Keratinocyte (primary cell): ENCODE measurements around the gene RAD54L2. TPM values are rescaled to one million over a fixed set of nuclear protein-coding genes. Genes with fewer than 3 reads are reported as not detected.

Source experiments
- DNase-seq: peaks from one replicate; pipeline ENCODE4 v3.0.0-alpha.2; 2011; ENCODE audit warnings: low read depth, missing footprints, low spot score
- FAIRE-seq: peaks from 2 replicates; lab custom pipeline; 2011; peaks lifted over from hg19 to GRCh38; lab: Jason Lieb, UNC
- H2AFZ ChIP-seq: 2 replicates; pipeline ENCODE4 v1.6.0; 2012; ENCODE audit warnings: low read length, control low read depth, inconsistent platforms; ENCODE audit not compliant: control insufficient read depth
- H3K27ac ChIP-seq: 2 replicates; pipeline ENCODE4 v1.5.1; 2011; ENCODE audit warnings: low read length; ENCODE audit not compliant: control insufficient read depth, insufficient read depth
- H3K27me3 ChIP-seq: 3 replicates; pipeline ENCODE4 v1.6.0; 2011; ENCODE audit warnings: low read length; ENCODE audit not compliant: control insufficient read depth, insufficient read depth; ENCODE audit errors: extremely low read depth
- H3K36me3 ChIP-seq, 2 experiments: 2 replicates in 1 of 2; 3 replicates in 1 of 2; pipeline ENCODE4 v1.5.1; 2011; ENCODE audit warnings: low read length in 2 of 2, mild to moderate bottlenecking in 1 of 2; ENCODE audit not compliant: control insufficient read depth in 2 of 2, insufficient read depth in 2 of 2; ENCODE audit errors: extremely low read depth in 1 of 2
- H3K4me1 ChIP-seq: 3 replicates; pipeline ENCODE4 v1.5.1; 2011; ENCODE audit warnings: low read length; ENCODE audit not compliant: control insufficient read depth, insufficient read depth; ENCODE audit errors: extremely low read depth
- H3K4me2 ChIP-seq: 3 replicates; pipeline ENCODE4 v1.6.0; 2011; ENCODE audit warnings: low read depth, low read length; ENCODE audit not compliant: control insufficient read depth, insufficient read depth; ENCODE audit errors: extremely low read depth
- H3K4me3 ChIP-seq, 3 experiments: fragments of 200-600 bp in 1 of 3; sonication (generic) in 1 of 3; 2 replicates in 2 of 3; 3 replicates in 1 of 3; pipeline ENCODE4 v1.5.1; 2011 to 2016; ENCODE audit warnings: low read length in 3 of 3, mild to moderate bottlenecking in 3 of 3, control low read depth in 2 of 3, inconsistent platforms in 1 of 3, low read depth in 1 of 3, mixed read lengths in 1 of 3, mixed run types in 1 of 3, moderate library complexity in 1 of 3; ENCODE audit not compliant: control insufficient read depth in 2 of 3, insufficient read depth in 2 of 3; ENCODE audit errors: extremely low read depth in 1 of 3
- H3K79me2 ChIP-seq: 2 replicates; pipeline ENCODE4 v1.6.0; 2012; ENCODE audit warnings: low read length; ENCODE audit not compliant: control insufficient read depth, insufficient read depth
- H3K9ac ChIP-seq: 3 replicates; pipeline ENCODE4 v1.6.0; 2011; ENCODE audit warnings: low read length; ENCODE audit not compliant: control insufficient read depth, insufficient read depth; ENCODE audit errors: extremely low read depth
- H3K9me1 ChIP-seq: 3 replicates; pipeline ENCODE4 v1.6.0; 2011; ENCODE audit warnings: low read length; ENCODE audit not compliant: control insufficient read depth, insufficient read depth; ENCODE audit errors: extremely low read depth
- H3K9me3 ChIP-seq: 2 replicates; pipeline ENCODE4 v1.5.1; 2012; ENCODE audit warnings: low read depth, low read length; ENCODE audit not compliant: control insufficient read depth
- H4K20me1 ChIP-seq: 3 replicates; pipeline ENCODE4 v1.6.0; 2011; ENCODE audit warnings: low read length; ENCODE audit not compliant: control insufficient read depth, insufficient read depth; ENCODE audit errors: extremely low read depth
- CTCF ChIP-seq, 3 experiments: IDR thresholded peaks in 1 of 3; conservative IDR thresholded peaks in 1 of 3; optimal IDR thresholded peaks in 1 of 3; 2 replicates in 2 of 3; 3 replicates in 1 of 3; pipeline versions ENCODE3 to v1.5.1; 2011; ENCODE audit warnings: low read length in 3 of 3, mild to moderate bottlenecking in 3 of 3, moderate library complexity in 2 of 3, control low read depth in 1 of 3, inconsistent platforms in 1 of 3; ENCODE audit not compliant: insufficient read depth in 2 of 3; ENCODE audit errors: extremely low read depth in 1 of 3
- EZH2 ChIP-seq: IDR thresholded peaks from one replicate; pipeline ENCODE4 v1.6.1; 2012; ENCODE audit warnings: inconsistent platforms, mild to moderate bottlenecking, low read length, moderate library complexity
- dilution Hi-C: fragments of 300-500 bp; cut with MboI; formaldehyde crosslinking; loops from one replicate; pipeline ENCODE4 v1.7.0; 2020; ENCODE audit warnings: low sequenced_read_pairs; ENCODE audit not compliant: extremely low pct_ligation_motif_present
- polyA plus RNA-seq, 5 experiments: library from polyadenylated mRNA; depleted of rRNA in 3 of 5; stranded (reverse) in 3 of 5; stranded (forward) in 1 of 5; unstranded in 1 of 5; fragments of >200 nt; gene quantifications; 1 replicate in 1 of 5; 2 replicates in 3 of 5; 3 replicates in 1 of 5; pipeline versions ENCODE4 v1.2.1 to v1.2.3, GENCODE V29; 2011 to 2012; ENCODE audit warnings: missing spikeins in 2 of 5, low read depth in 1 of 5, low replicate concordance in 1 of 5

The RAD54L2 gene
- polyA plus RNA-seq, 1 donor (not counting 4 experiments of a cell fraction or from before 2014, with no cell fraction given), result 4.2 TPM

GRCh38 chr3:51501833-51502561, 36.5 kb upstream of the RAD54L2 start:
- Histone ChIP-seq H3K4me3 (no peak overlapping the region), H3K4me2 (no peak overlapping the region), H3K27ac (no peak overlapping the region), H3K4me1 (peaks cover 4% of the 10 kb centered on the region), H3K9me3 (no peaks in the 10 kb centered on the region), H3K36me3 (no peaks in the 10 kb centered on the region), H4K20me1 (no peaks in the 10 kb centered on the region), H3K9ac (no peak overlapping the region), H2AFZ (peak overlapping the region; percentile 27), H3K9me1 (no peaks in the 10 kb centered on the region), H3K79me2 (peaks cover 18% of the 10 kb centered on the region), H3K27me3 (no peaks in the 10 kb centered on the region)
- FAIRE-seq (peak; percentile 91), DNase-seq (peak; percentile 38)
- TF ChIP-seq EZH2 (no peak), CTCF (optimal IDR thresholded peaks at IDR 0.05 in 1 of 3, IDR thresholded peaks at IDR 0.05 in 1 of 3, conservative IDR thresholded peaks at IDR 0.05 in 1 of 3; ENCODE audit: extremely low read depth in 1 of 3, insufficient read depth in 2 of 3, low read length in 3 of 3) (peak; percentile 88 to 95 (median 93))
- dilution Hi-C loops, result no loop called here

GRCh38 chr3:51502562-51502910, 36.0 kb upstream of the RAD54L2 start:
- H3K27me3 ChIP-seq, result no peaks in the 10 kb centered on the region
- H2AFZ ChIP-seq, result no peak overlapping the region
- peaks cover 4% of the 10 kb centered on the region for H3K4me1 ChIP-seq
- DNase-seq, result no peak
- no peak overlapping the region for H3K4me2 ChIP-seq
- H4K20me1 ChIP-seq, result no peaks in the 10 kb centered on the region
- H3K36me3 ChIP-seq, result no peaks in the 10 kb centered on the region
- TF ChIP-seq CTCF (optimal IDR thresholded peaks at IDR 0.05 in 1 of 3, IDR thresholded peaks at IDR 0.05 in 1 of 3, conservative IDR thresholded peaks at IDR 0.05 in 1 of 3; ENCODE audit: extremely low read depth in 1 of 3, insufficient read depth in 2 of 3, low read length in 3 of 3), result no peak
- no peak for TF ChIP-seq EZH2
- no peaks in the 10 kb centered on the region for H3K9me1 ChIP-seq
- FAIRE-seq, result no peak
- H3K9me3 ChIP-seq, result no peaks in the 10 kb centered on the region
- peaks cover 14% of the 10 kb centered on the region for H3K79me2 ChIP-seq
- dilution Hi-C loops, result no loop called here
- H3K4me3 ChIP-seq, result no peak overlapping the region
- H3K27ac ChIP-seq, result no peak overlapping the region
- H3K9ac ChIP-seq, result no peak overlapping the region
